ENCODE data around the gene SLC26A8. TPM values are rescaled to one million over a fixed set of nuclear protein-coding genes. Genes with fewer than 3 reads are reported as not detected.

The SLC26A8 gene
- total and polyA plus RNA-seq, 2 experiments from 2014 or later: 0.89 to 2.9 TPM

DNA sequence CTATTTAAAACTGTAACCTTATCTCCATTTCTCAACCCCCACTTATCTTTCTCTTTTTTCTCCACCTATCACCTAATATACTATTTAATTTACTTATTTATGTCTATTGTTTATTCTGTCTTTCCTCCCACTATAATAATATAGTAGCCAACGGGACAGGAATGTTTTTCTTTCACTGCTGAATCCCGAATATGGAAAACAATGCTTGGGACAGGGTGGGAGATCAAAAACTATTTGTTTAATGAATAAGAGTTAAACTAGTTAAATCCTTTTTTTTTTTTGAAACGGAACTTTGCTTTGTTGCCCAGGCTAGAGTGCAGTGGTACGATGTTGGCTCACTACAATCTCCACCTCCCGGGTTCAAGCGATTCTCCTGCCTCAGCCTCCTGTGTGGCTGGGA is 109.9 kb downstream of the SLC26A8 start:
- no peak overlapping the region; the same call in 1 of the 2 replicates for H3K27ac Mint-ChIP-seq
- H3K9me3 Mint-ChIP-seq: peaks cover 29% of the 10 kb centered on the region
- Histone ChIP-seq H3K9me2 (ENCODE audit: insufficient read depth) (0 out of 2 replicates have a peak, but pooled peaks cover 3% of the 10 kb centered on the region), H3K4me2 (no peak overlapping the region), H3K4me1 (ENCODE audit: insufficient read depth) (peaks cover 13% of the 10 kb centered on the region), H3F3A (replicated peaks; ENCODE audit: low read depth) (no peaks in the 10 kb centered on the region), H3K27ac (ENCODE audit: low read depth) (no peak overlapping the region), H3K27me3 (ENCODE audit: insufficient read depth) (no peaks in the 10 kb centered on the region), H3K36me3 (ENCODE audit: insufficient read depth) (peaks cover 37% of the 10 kb centered on the region), H3K79me2 (replicated peaks; ENCODE audit: insufficient read depth) (peaks cover 100% of the 10 kb centered on the region), H4K20me1 (replicated peaks; ENCODE audit: insufficient read depth) (peaks cover 53% of the 10 kb centered on the region), H2AFZ (no peak overlapping the region), H3K4me3 (no peak overlapping the region)
- TF ChIP-seq ZNF114 (CRISPR knock-in tag; IDR thresholded peaks at IDR 0.05) (no peak), STAT1 (IDR thresholded peaks at IDR 0.05; ENCODE audit: unreplicated experiment) (no peak), JUNB (IDR thresholded peaks at IDR 0.05; ENCODE audit: unreplicated experiment) (no peak), ZNF331 (CRISPR knock-in tag; IDR thresholded peaks at IDR 0.05; ENCODE audit: low read depth) (no peak), POLR2AphosphoS5 (IDR thresholded peaks at IDR 0.05; ENCODE audit: low read depth) (no peak), CREB1 (CRISPR knock-in tag; IDR thresholded peaks at IDR 0.05; ENCODE audit: low read depth) (no peak), EZH2phosphoT487 (IDR thresholded peaks at IDR 0.05; ENCODE audit: unreplicated experiment) (no peak), NANOG (IDR thresholded peaks at IDR 0.05; ENCODE audit: borderline replicate concordance) (no peak), REST (IDR thresholded peaks at IDR 0.05; ENCODE audit: unreplicated experiment) (no peak), EZH2 (IDR thresholded peaks at IDR 0.05; ENCODE audit: low read depth, unreplicated experiment) (no peak)
- TF ChIP-seq, protein P1, sequence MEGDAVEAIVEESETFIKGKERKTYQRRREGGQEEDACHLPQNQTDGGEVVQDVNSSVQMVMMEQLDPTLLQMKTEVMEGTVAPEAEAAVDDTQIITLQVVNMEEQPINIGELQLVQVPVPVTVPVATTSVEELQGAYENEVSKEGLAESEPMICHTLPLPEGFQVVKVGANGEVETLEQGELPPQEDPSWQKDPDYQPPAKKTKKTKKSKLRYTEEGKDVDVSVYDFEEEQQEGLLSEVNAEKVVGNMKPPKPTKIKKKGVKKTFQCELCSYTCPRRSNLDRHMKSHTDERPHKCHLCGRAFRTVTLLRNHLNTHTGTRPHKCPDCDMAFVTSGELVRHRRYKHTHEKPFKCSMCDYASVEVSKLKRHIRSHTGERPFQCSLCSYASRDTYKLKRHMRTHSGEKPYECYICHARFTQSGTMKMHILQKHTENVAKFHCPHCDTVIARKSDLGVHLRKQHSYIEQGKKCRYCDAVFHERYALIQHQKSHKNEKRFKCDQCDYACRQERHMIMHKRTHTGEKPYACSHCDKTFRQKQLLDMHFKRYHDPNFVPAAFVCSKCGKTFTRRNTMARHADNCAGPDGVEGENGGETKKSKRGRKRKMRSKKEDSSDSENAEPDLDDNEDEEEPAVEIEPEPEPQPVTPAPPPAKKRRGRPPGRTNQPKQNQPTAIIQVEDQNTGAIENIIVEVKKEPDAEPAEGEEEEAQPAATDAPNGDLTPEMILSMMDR (conservative IDR thresholded peaks at IDR 0.05; ENCODE audit: low read depth in 2 of 2): no peak
- TF ChIP-seq, protein P2, sequence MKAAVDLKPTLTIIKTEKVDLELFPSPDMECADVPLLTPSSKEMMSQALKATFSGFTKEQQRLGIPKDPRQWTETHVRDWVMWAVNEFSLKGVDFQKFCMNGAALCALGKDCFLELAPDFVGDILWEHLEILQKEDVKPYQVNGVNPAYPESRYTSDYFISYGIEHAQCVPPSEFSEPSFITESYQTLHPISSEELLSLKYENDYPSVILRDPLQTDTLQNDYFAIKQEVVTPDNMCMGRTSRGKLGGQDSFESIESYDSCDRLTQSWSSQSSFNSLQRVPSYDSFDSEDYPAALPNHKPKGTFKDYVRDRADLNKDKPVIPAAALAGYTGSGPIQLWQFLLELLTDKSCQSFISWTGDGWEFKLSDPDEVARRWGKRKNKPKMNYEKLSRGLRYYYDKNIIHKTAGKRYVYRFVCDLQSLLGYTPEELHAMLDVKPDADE (IDR thresholded peaks at IDR 0.05): no peak
- TF ChIP-seq, protein P3, sequence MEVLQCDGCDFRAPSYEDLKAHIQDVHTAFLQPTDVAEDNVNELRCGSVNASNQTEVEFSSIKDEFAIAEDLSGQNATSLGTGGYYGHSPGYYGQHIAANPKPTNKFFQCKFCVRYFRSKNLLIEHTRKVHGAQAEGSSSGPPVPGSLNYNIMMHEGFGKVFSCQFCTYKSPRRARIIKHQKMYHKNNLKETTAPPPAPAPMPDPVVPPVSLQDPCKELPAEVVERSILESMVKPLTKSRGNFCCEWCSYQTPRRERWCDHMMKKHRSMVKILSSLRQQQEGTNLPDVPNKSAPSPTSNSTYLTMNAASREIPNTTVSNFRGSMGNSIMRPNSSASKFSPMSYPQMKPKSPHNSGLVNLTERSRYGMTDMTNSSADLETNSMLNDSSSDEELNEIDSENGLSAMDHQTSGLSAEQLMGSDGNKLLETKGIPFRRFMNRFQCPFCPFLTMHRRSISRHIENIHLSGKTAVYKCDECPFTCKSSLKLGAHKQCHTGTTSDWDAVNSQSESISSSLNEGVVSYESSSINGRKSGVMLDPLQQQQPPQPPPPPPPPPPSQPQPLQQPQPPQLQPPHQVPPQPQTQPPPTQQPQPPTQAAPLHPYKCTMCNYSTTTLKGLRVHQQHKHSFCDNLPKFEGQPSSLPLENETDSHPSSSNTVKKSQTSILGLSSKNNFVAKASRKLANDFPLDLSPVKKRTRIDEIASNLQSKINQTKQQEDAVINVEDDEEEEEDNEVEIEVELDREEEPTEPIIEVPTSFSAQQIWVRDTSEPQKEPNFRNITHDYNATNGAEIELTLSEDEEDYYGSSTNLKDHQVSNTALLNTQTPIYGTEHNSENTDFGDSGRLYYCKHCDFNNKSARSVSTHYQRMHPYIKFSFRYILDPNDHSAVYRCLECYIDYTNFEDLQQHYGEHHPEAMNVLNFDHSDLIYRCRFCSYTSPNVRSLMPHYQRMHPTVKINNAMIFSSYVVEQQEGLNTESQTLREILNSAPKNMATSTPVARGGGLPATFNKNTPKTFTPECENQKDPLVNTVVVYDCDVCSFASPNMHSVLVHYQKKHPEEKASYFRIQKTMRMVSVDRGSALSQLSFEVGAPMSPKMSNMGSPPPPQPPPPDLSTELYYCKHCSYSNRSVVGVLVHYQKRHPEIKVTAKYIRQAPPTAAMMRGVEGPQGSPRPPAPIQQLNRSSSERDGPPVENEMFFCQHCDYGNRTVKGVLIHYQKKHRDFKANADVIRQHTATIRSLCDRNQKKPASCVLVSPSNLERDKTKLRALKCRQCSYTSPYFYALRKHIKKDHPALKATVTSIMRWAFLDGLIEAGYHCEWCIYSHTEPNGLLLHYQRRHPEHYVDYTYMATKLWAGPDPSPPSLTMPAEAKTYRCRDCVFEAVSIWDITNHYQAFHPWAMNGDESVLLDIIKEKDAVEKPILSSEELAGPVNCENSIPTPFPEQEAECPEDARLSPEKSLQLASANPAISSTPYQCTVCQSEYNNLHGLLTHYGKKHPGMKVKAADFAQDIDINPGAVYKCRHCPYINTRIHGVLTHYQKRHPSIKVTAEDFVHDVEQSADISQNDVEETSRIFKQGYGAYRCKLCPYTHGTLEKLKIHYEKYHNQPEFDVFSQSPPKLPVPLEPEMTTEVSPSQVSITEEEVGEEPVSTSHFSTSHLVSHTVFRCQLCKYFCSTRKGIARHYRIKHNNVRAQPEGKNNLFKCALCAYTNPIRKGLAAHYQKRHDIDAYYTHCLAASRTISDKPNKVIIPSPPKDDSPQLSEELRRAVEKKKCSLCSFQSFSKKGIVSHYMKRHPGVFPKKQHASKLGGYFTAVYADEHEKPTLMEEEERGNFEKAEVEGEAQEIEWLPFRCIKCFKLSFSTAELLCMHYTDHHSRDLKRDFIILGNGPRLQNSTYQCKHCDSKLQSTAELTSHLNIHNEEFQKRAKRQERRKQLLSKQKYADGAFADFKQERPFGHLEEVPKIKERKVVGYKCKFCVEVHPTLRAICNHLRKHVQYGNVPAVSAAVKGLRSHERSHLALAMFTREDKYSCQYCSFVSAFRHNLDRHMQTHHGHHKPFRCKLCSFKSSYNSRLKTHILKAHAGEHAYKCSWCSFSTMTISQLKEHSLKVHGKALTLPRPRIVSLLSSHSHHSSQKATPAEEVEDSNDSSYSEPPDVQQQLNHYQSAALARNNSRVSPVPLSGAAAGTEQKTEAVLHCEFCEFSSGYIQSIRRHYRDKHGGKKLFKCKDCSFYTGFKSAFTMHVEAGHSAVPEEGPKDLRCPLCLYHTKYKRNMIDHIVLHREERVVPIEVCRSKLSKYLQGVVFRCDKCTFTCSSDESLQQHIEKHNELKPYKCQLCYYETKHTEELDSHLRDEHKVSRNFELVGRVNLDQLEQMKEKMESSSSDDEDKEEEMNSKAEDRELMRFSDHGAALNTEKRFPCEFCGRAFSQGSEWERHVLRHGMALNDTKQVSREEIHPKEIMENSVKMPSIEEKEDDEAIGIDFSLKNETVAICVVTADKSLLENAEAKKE (CRISPR knock-in tag; IDR thresholded peaks at IDR 0.05): no peak
- DNase-seq (ENCODE audit: low spot score): no peak
- peaks cover 14% of the 10 kb centered on the region for H3K4me1 Mint-ChIP-seq
- no peak overlapping the region for H3K4me3 Mint-ChIP-seq
- H3K27me3 Mint-ChIP-seq (ENCODE audit: insufficient read depth, low read depth, poor library complexity): peaks cover 5% of the 10 kb centered on the region
- no peak for ATAC-seq
- H3K36me3 Mint-ChIP-seq (ENCODE audit: low read depth): peaks cover 88% of the 10 kb centered on the region

All from GM23338 (cell line).